Frontal cortex (tissue), 4 donors: Measurements from ENCODE around the gene PRPH. TPM values are rescaled to one million over a fixed set of nuclear protein-coding genes. Genes with fewer than 3 reads are reported as not detected.
"Not testable (repeated sequence)": the region's sequence is repeated elsewhere in the genome, so short reads cannot be mapped to it uniquely, and the experiment has no call there.

Experiments used
- DNase-seq, 2 donors: peaks; one replicate each; pipeline ENCODE4 v3.0.0; 2012; ENCODE audit warnings: low spot score in 2 of 2
- FAIRE-seq: peaks from 2 replicates; lab custom pipeline; 2012; peaks lifted over from hg19 to GRCh38; lab: Jason Lieb, UNC
- total RNA-seq: library from RNA; depleted of rRNA; stranded (reverse); fragments of >200 nt; gene quantifications from one replicate; pipeline ENCODE4 v1.2.3, GENCODE V29; 2014
- donor health status: control.
- donor health status: control.
- donor health status: control.

PRPH gene
- total RNA-seq, 1 donor from 2014 or later = 0.82 TPM

DNA sequence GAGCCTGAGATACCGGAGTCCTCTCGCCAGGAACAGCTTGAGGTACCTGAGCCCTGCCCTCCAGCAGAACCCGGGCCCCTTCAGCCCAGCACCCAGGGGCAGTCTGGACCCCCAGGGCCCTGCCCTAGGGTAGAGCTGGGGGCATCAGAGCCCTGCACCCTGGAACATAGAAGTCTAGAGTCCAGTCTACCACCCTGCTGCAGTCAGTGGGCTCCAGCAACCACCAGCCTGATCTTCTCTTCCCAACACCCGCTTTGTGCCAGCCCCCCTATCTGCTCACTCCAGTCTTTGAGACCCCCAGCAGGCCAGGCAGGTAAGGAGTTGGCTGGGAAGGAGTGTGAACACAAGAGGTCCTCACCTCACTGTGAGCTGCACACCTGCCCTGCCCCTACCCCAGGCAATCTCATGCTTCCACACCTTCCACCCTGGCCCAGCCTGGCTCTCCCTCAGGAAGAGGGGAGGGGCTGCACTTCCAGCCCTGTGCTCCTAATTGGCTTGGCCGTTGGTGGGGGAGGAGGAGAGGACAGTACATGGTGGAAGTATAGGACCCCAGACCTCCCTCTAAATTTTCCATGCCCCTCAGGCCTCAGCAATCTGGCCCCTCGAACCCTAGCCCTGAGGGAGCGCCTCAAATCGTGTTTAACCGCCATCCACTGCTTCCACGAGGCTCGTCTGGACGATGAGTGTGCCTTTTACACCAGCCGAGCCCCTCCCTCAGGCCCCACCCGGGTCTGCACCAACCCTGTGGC lies 35.9 kb downstream of the PRPH start:
- FAIRE-seq (no peak), DNase-seq (no peak)

DNA sequence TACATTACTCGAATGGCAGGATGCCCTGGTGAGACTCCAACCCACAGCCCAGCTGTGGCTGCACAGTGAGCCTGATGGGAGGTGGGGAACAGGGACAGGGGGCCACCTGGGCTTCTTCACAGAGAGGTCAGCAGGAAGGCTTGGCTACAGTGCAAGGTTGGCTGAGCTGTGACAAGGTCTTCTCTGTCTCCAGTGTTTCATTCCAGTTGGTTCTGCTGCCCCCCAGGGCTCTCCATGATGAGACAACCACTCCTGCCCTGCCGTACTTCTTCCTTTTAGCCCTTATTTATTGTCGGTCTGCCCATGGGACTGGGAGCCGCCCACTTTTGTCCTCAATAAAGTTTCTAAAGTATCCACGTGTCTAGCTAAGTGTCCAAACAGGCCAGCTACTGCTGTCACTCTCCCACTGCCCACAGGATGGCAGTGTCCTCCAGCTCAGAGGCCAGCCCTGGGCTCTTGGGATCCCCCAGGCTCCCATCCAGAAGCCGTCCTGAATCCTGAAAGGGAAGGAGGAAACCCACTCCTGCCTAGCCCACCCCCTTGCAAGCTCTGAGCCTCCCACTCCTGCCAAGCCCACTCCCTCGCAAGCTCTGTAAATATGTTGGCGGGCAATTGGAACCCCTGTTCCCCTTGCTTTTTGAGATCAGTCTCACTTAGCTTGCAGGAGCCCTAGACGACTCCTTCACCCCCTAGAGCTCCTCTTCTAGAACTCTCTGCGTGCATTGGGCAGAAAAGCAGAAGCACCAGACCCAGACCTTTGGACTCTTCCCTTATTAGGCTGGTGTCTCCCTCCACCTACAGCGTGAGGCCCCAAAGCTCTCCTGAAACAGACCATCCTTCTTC lies 36.7 kb downstream of the PRPH start:
- no peak for FAIRE-seq
- DNase-seq = peak; percentile 80 to 89

DNA sequence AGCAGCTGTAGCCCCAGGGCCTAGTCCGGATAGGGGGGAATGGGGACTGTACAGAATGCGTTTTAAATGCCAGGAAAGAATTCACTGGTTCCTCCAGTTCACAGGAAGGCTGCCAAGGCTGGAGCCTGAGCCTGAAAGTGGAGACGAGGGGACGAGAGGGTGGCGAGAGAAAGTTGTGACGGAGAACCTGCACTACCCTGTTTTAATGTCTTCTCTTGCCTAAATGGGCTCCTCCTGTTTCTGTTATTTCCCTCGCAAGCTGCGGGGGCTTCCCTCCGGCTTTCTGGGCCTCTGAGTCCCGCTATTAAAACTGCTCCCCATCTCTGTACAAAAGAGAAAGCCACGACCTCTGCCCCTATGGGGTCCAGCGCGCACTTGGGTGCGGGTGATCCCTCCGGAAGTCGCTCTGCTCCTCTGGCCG lies 37.5 kb downstream of the PRPH start:
- FAIRE-seq (no peak), DNase-seq (no peak)

DNA sequence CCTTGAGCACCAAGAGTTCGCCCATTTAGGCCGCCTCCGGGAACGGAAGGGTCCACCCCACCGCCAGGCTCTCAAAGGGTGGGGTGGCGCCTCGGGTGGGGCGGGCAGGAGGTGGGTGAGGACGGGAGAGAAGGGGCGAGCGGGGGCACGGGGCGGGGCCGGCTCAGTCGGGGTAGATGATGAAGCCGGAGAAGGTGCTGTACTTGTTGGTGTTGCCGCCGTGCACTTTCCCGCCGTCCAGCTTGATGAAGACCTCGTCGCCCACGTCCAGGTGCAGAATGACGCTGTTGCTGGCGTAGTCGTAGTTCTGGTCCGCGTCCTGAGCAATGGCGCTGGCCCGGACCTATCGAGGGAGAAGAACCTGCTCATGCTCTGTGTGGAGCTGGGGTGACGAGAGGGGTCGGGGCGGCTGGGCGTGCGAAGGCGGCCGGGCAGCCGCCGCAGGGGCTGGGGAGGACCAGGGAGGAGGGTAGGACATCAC lies 38.0 kb downstream of the PRPH start:
- FAIRE-seq (no peak), DNase-seq (no peak)

DNA sequence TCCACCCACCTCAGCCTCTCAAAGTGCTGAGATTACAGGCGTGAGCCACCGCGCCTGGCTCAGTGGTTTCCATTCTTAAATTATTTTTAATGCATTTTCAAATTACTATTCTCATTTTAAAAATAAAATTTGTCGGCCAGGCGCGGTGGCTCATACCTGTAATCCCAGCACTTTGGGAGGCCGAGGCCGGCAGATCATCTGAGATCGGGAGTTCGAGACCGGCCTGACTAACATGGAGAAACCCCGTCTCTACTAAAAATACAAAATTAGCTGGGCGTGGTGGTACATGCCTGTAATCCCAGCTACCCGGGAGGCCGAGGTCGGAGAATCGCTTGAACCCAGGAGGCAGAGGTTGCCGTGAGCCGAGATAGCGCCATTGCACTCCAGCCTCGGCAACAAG lies 38.8 kb downstream of the PRPH start:
- not testable (repeated sequence) for DNase-seq, FAIRE-seq

DNA sequence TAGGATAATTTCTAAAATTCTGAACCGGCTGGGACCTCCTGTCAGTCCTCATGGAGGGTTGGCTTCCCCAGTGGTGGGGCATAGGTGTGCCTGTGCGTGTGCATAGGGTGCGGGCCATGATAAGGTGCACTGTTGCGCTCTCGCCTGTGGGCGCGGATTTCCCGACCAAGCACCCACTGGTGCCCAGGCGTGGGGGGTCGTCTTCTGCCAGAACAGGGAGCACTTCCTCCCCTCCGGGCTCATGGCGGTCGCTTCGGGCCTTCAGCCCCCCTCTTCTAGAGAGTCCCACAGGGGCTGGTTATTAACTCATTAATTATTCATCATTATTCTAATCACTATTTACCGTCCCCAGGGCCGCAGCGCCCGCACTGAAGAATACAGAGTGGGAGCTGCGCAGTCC lies 39.3 kb downstream of the PRPH start:
- no peak for FAIRE-seq
- DNase-seq = peak in 1 of 2 donors; percentile 38

DNA sequence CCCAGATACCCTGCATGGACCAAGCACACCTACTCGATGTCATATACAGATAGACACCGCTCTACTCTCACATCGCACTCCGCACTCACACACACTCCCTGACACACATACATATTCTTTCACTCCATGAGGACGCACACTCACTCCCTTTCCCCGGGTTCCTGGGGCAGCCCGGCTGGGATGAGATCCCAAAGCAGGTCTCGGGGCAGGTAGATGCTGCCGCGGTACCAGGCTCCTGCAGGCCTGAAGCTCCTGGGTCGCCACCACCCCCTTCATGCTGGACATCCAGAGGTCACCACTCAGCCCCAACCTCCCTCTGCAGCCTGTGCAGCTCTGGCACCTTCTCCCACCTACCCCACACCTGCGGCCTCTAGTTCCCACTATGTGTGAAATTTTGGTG lies 39.7 kb downstream of the PRPH start:
- DNase-seq = no peak
- FAIRE-seq = no peak

DNA sequence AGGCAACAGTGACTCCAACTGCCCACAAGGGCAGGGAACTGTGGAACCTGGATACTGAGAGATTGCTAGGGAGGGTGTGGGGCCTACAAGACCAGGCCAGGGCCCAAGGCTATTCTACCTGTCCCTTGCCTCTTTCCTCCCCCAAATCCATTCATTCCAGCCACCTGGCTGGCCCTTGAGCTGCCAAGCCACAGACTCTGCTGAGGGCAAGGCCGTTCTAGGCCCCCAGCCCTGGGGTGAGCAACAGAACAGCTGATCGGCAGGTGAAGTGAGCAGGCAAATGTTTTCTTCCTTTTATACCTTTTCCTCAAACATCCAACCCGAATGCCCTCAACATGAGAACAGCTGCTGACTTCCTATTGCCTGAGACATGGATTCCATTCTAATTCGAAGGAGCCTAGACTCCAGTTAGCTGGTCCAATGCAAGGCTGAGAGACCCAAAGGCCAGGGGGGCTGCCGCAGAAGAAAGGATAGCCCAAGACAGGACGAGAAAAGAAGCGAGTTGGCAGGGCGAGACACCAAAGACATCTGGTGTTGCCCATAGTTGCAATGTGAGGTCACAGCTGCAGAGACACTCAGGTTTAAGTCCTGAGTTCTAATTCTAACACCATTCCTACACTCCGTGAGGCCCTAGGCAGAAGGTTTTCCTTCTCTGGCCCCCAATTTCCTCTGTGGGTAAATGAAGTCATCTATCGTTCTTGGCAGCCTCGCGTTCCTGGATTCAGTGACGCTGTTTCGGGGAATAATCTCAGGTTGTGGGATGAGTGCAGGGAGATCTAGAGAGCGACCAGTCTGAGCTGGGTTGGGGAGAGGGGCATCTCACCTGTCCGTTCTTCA lies 40.4 kb downstream of the PRPH start:
- no peak for FAIRE-seq
- DNase-seq = peak in 1 of 2 donors; percentile 36

DNA sequence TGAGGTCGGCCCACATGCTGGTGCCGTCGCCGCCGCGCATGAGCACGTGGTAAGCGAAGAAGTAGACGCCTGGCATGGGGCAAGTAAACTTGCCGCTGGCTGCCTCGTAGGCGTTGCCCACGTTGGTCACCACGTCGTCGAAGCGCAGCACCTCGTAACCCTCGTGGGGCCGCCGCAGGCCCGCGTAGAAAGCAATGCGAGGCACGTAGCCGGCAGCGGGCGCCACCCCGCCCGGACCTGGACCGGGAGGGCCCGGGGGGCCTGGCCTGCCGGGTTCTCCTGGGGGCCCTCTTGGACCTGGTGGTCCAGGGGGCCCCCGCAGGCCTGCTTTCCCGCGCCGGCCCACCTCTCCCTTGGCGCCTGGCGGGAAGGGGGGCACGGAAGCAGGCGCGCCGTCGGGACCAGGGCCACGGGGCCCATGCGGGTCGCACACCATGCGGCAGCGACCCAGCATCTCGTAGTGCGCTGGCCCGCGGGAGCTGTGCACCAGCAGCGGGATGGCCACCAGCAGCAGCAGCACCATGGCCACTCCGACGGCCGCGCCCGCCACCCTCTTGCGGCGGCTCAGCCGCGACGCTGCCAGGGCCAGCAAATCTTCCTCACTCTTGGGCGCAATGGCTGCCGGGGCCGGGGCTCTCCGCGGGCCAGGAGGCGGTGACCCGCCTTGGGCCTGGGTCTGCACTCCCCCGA lies 41.2 kb downstream of the PRPH start:
- DNase-seq = no peak
- FAIRE-seq = no peak

DNA sequence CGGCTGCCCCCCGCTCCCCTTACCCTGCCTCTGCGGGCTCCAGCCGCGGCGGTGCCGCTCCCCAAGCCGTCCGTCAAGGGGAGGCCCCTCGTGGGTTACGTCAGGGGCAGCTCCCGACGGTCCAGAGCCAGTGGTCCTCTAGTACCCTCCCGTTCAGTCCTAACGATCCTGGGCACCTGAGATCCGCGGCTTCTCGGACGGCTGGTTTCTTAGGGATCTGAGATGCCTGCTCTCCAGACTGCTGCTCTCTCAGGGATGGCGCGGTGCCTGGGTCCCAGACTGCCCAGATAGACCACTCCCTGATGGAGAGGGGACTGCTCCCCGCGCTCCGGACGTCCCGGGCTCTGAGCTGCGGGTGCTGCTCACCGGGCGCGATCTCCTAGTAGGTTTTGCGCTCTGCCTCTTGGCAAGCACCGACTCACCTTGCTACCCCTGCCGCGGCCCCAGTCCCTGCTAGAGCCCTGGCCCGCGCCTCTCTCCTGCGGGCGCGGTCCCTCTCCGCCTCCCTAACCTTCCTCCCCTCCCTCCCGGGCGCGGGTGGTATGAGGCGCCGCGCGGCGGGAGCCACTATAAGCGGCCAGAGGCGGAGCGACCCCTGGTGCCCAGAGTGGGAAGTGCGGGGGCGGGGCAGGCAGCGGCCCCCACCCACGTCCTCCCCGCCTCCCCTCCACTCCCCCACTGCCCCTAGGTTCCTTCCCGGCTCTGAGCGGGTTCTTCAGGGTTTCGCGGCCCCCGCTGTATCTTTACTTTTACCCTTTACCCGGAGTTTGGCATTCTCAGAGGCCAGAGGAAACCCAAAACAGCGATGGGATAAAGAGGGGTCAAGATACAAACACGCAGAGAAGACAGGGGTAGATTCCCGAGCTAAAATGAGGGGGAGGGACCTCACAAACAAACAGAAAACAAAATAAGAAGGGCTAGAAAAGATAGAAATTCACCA lies 42.0 kb downstream of the PRPH start, which contains the start of gene C1QL4:
TSS of gene C1QL4 (minus strand) at position 544 of the 940 bp plus-strand sequence. CDS start 711 bp downstream, outside the sequence.
- FAIRE-seq (no peak), DNase-seq (peak; percentile 85 to 91)

DNA sequence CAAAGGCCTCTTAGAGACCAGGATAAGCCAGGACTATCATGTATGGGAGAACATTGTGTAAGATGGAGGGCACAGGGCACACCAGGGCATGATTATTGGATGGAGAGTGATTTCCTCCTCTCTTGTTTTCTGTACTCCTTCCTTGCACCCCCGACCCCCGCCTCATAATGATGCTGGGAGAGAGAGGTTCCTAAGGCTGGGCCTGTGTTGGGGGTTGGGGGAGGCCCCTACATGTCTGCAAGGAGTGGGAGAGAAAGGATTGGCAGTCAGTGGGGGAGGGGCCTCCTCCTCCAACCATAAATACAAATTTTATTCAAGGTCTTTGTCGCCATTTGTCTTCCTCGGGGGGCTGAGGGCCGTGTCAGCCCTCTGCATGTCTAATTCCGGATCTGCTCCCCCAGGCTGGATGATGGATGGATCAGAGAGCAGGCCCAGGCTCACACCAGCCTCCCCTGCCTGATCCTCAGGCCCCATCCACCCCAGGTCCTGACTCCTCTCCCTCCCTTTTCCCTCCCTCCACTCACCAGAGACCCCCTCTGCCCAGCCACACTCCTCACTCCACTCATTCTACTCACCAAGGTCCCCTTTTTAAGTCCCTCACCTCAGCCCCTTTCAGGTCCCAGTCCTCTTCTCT lies 44.0 kb downstream of the PRPH start:
- DNase-seq (no peak), FAIRE-seq (no peak)

DNA sequence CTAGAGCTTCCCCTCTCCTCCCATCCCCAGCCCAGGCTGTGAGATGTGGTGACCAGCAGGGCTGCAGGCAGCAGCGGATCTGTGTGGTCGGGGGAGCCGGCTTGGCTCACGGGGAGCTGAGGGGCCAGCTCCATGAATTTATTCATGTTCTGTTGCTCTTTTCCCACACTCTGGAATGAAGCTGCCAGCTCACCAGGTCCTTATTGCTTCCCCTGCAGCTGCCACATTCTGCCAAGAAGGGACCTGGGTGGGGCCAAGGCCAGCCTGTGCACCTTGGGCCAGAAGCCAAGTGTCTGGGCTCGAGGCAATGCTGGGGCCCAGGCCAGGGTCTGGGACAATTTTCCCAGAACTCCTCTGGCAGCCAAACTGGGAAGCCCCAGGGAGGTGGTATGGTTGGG lies 44.5 kb downstream of the PRPH start:
- no peak for DNase-seq
- no peak for FAIRE-seq

DNA sequence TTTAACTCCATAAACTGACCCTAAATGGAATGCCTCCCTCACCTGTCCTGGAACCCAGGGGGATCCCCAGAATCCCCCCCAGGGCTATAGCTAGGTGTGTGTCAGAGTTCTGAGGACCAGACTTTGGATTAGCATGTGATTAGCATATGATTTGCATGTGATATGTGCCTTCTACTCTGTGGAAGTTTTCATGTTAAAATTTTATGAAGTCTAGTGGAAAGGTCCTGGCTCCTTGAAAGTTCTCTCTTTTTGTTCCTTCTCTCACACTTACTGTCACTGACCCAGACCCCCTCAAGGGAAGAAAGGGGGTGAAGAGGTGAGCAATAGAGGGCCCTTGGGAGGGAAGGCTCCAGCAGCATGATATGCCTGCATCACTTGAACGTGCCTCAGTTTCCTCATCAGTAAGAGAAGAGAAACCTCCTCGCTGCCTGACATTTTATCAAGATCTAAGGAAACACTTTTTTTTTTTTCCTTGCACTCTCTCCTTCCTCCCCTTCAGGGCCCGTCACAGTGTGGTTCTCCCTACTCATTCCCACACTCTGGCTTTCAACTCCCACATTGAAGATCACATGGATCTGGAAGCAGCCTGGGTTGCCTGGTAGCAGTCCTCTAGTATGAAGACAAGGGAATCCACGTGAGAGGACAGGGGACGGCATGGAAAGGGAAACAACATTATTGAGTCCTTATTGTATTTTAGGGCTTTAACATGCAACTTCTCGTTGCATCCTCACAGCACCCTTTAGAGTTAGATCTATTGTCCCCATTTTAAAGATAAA lies 45.3 kb downstream of the PRPH start:
- no peak for FAIRE-seq

DNA sequence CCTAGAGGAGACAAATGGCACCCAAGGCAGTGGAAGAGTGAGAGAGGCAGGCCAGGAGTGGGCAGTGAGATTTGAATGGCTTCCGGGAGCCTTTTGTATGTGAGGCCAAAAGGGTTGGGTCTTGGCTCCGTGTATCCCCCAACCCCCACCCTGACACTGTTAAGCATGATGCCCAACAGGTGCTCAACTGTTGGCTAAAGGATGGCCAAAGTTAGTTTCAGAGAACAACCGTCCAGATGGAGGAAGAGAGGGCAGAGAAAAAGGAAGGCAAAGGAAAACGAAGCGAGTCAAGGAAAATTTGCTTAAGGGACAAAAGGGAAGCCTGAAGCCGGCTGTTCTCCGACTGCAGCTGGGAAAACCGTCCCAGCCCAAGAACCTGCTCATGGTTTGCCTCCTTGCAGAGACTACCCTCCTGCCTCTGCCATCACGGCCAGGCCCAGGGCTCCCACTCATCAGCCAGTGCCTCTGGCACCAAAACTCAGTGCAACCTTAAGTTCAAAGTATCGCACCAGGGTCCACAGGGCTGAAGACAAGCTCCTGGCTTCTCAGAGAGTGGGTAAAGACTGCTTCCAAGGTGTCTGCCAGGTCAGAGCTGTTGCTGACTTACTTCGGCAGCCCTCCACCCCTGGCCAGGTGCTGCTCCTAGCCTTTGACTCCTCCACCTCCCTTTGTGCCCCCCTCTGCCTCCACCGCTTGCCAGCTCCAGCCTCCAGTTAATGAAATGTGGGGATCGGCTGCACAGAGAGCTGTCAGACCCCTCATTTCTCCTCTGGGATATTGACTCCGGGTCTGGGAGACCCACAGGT lies 46.2 kb downstream of the PRPH start:
- DNase-seq (no peak), FAIRE-seq (no peak)

More for the DNA sequence above, 45.3 kb downstream of the PRPH start:
- no peak for DNase-seq

DNA sequence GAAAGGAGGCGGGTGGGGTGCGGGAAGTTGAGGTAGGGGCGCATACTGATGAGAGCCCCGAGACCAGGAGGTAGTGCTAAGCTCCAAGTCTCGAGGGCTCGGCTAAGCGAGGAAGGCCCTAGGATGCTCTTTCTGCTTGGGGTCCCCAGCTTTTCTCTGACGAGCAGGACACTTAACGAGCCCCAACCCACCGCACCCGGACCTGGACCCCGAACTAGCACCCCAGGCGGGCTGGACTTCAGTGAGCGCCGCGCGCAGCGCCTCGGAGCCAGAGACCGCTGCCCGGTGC lies 46.8 kb downstream of the PRPH start:
- FAIRE-seq (no peak), DNase-seq (no peak)

DNA sequence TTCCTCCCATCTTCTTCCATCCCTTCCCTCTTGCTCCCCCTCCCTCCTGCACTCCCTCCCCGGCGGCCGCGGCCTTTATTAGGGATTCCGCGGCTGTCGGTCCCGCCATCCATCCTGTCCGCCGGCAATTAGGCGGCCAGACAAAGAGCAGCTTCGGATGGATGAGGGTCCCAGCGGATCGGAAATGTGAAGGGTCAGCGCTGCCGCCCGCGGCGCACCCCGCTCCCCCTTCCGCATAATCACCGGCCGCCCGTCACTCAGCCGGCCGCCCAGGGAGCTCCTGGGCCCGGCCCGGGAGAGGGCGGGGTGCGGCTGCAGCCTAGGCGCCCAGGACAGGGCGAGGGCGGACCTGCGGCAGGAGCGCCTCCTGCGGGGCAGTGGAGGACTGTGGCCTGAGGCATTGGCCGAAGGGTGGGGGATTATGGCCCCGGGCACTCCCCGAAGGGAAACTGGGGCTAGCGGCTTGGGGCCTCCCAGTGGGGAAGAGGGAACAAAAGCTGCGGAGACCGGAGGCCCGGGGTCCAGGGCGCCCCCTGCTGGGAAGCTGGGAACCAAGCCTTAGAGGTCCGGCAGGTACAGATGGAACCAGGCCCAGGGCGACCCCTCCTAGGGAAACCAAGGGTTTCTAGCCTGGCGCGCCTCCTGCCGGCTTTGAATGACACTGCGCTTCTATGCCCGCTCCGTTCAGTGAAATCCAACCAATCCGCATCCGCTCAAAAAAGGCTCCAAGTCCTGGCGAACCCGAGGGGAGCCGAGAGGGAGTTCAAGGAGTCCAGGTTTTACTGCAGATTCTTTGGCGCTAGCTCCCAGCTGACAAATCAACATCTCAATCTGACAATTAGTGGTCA lies 47.3 kb downstream of the PRPH start:
- FAIRE-seq (no peak), DNase-seq (peak; percentile 72 to 78)
